HepG2 (cell line): Measurements from ENCODE around the gene PPFIA3. TPM values are rescaled to one million over a fixed set of nuclear protein-coding genes. Genes with fewer than 3 reads are reported as not detected.
A peak's percentile ranks its signal among the peaks of the same experiment; 100 is the strongest.

ENCODE experiments used
- CSRNP1 ChIP-seq: sonication (generic); formaldehyde crosslinking; IDR thresholded peaks from 2 replicates; pipeline ENCODE4 v1.8.1; 2023; ENCODE audit warnings: mild to moderate bottlenecking, missing genetic modification reagents
- GATAD1 ChIP-seq: IDR thresholded peaks from 2 replicates; pipeline ENCODE4 v1.6.1; 2016; ENCODE audit warnings: missing genetic modification reagents, missing compliant biosample characterization
- HNRNPK ChIP-seq: fragments of 200-400 bp; formaldehyde crosslinking; IDR thresholded peaks from 2 replicates; pipeline ENCODE4 v1.6.1; 2018; ENCODE audit warnings: low read length, low read depth, moderate library complexity, mild to moderate bottlenecking; ENCODE audit not compliant: poor library complexity, severe bottlenecking
- HOXA5 ChIP-seq: sonication (generic); formaldehyde crosslinking; IDR thresholded peaks from 2 replicates; pipeline ENCODE4 v1.4.0; 2020; ENCODE audit warnings: missing genetic modification reagents
- KAT7 ChIP-seq: IDR thresholded peaks from 2 replicates; pipeline ENCODE4 v1.6.1; 2018; ENCODE audit warnings: borderline replicate concordance, missing compliant biosample characterization
- ZNF138 ChIP-seq: sonication (generic); formaldehyde crosslinking; IDR thresholded peaks from 2 replicates; pipeline ENCODE4 v1.5.0; 2020; ENCODE audit warnings: mild to moderate bottlenecking, low read depth, missing genetic modification reagents
- ZNF263 ChIP-seq: sonication (generic); formaldehyde crosslinking; IDR thresholded peaks from 2 replicates; pipeline ENCODE4 v1.4.0; 2020; ENCODE audit warnings: missing genetic modification reagents
- ZNF552 ChIP-seq: sonication (generic); formaldehyde crosslinking; IDR thresholded peaks from 2 replicates; pipeline ENCODE4 v1.9.0; 2022; ENCODE audit warnings: missing genetic modification reagents, mild to moderate bottlenecking, borderline replicate concordance
- ZNF800 ChIP-seq: sonication (generic); formaldehyde crosslinking; IDR thresholded peaks from 2 replicates; pipeline ENCODE4 v1.4.0; 2020; ENCODE audit warnings: missing genetic modification reagents
- polyA plus RNA-seq, 8 experiments: library from polyadenylated mRNA; depleted of rRNA in 3 of 8; stranded (reverse) in 7 of 8; unstranded in 1 of 8; fragments of >200 nt; fragmentation: Illumina TruSeq in 4 of 8; extraction: Trizol in 4 of 8; gene quantifications; 2 replicates each; pipeline versions ENCODE4 v1.2.1 to v1.2.3, GENCODE V29; 2011 to 2016; ENCODE audit warnings: low read depth in 4 of 8, missing spikeins in 1 of 8, mixed read lengths in 1 of 8; ENCODE audit not compliant: insufficient read depth in 1 of 8
- total RNA-seq, 5 experiments: library from RNA; depleted of rRNA; stranded (reverse); fragments of >200 nt; fragmentation: Illumina TruSeq; extraction: Trizol; gene quantifications; 2 replicates each; pipeline ENCODE4 v1.2.3, GENCODE V29; 2016; ENCODE audit warnings: low read depth in 1 of 5
- TF ChIP-seq, protein P1 (sequence below): sonication (generic); formaldehyde crosslinking; IDR thresholded peaks from 2 replicates; pipeline ENCODE4 v1.8.1; 2023; ENCODE audit warnings: mild to moderate bottlenecking, inconsistent platforms, moderate library complexity, missing genetic modification reagents, borderline replicate concordance
- TF ChIP-seq, protein P2 (sequence below), 2 experiments: sonication (generic) in 1 of 2; formaldehyde crosslinking in 1 of 2; IDR thresholded peaks; 2 replicates each; pipeline versions ENCODE4 v1.5.1 to v1.6.1; 2011 to 2020; ENCODE audit warnings: borderline replicate concordance in 1 of 2, low read depth in 1 of 2, low read length in 1 of 2, mild to moderate bottlenecking in 1 of 2, missing genetic modification reagents in 1 of 2, moderate library complexity in 1 of 2
- TF ChIP-seq, protein P3 (sequence below): sonication (generic); formaldehyde crosslinking; IDR thresholded peaks from 2 replicates; pipeline ENCODE4 v1.4.0; 2020; ENCODE audit warnings: missing genetic modification reagents, borderline replicate concordance
- TF ChIP-seq, protein P4 (sequence below): sonication (generic); formaldehyde crosslinking; IDR thresholded peaks from 2 replicates; pipeline ENCODE4 v1.8.1; 2023; ENCODE audit warnings: mild to moderate bottlenecking, missing genetic modification reagents, borderline replicate concordance

PPFIA3 gene
- total and polyA plus RNA-seq, 2 of the 13 experiments (the other 11 are each of a cell fraction or from before 2014, with no cell fraction given), result 6.7 to 8.6 TPM

DNA sequence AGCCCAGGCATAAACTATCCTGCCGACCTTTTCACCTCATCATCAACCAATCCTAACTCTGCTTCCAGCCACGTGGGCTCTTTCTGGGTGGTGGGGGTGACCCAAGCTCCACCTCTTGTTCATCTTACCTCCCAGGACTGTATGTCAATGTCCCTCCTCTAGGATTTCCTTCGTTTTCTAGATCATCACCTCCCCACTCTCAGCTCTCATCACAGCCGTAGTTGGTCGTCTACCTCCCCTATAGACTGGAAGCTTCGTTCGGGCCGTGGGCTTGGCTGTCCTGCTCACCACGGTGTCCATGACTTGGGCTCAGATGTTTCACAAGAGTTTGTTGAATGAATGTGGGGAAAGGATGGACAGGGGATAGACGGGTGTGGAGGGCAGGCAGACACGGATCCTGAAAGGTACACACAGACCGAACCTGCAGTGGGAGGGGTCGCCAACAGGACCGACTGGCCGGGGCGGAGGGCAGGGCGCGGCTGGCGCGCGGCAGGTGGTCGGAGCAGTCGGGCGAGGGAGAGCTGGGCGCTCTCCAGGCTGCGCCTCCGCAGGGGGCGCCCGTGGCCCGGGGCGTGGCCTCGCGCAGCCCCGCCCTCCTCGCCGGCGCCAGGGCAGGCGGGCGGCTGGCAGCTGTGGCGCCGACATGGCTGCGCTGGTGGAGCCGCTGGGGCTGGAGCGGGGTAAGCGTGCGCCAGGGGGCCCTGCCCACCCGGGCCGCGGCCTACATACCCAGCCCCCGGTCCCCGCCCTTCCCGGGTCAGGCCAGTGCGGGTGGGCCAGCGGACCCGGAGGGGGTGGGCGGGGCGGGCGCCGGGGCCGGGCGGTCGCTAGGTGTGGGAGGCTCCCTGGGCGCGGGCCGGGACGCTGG lies 5.3 kb upstream of the PPFIA3 start, which contains the start of gene LIN7B (continued):
- TF ChIP-seq ZNF138 (CRISPR knock-in tag), result no peak
- TF ChIP-seq ZNF800, result no peak
- TF ChIP-seq HOXA5 (CRISPR knock-in tag), result 0 out of 2 replicates have a peak, but pooled peaks have one; percentile 14
- TF ChIP-seq, protein P1, sequence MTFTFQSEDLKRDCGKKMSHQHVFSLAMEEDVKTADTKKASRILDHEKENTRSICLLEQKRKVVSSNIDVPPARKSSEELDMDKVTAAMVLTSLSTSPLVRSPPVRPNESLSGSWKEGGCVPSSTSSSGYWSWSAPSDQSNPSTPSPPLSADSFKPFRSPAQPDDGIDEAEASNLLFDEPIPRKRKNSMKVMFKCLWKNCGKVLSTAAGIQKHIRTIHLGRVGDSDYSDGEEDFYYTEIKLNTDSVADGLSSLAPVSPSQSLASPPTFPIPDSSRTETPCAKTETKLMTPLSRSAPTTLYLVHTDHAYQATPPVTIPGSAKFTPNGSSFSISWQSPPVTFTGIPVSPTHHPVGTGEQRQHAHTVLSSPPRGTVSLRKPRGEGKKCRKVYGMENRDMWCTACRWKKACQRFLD (CRISPR knock-in tag), result no peak
- no peak for TF ChIP-seq HNRNPK
- TF ChIP-seq, protein P2, sequence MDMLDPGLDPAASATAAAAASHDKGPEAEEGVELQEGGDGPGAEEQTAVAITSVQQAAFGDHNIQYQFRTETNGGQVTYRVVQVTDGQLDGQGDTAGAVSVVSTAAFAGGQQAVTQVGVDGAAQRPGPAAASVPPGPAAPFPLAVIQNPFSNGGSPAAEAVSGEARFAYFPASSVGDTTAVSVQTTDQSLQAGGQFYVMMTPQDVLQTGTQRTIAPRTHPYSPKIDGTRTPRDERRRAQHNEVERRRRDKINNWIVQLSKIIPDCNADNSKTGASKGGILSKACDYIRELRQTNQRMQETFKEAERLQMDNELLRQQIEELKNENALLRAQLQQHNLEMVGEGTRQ (IDR thresholded peaks at IDR 0.05; ENCODE audit: low read depth, low read length), result peak; percentile 90
- TF ChIP-seq, protein P2 (CRISPR knock-in tag; IDR thresholded peaks at IDR 0.05; ENCODE audit: borderline replicate concordance), result peak; percentile 90; the same call in 1 of the 2 replicates
- 0 out of 2 replicates have a peak, but pooled peaks have one; percentile 2 for TF ChIP-seq ZNF552 (CRISPR knock-in tag)
- TF ChIP-seq CSRNP1 (CRISPR knock-in tag), result 0 out of 2 replicates have a peak, but pooled peaks have one; percentile 21
- 0 out of 2 replicates have a peak, but pooled peaks have one; percentile 27 for TF ChIP-seq KAT7 (CRISPR knock-in tag)
- TF ChIP-seq ZNF263 (CRISPR knock-in tag), result peak; percentile 62; the same call in 1 of the 2 replicates
- TF ChIP-seq GATAD1 (CRISPR knock-in tag), result peak; percentile 18
- TF ChIP-seq, protein P3, sequence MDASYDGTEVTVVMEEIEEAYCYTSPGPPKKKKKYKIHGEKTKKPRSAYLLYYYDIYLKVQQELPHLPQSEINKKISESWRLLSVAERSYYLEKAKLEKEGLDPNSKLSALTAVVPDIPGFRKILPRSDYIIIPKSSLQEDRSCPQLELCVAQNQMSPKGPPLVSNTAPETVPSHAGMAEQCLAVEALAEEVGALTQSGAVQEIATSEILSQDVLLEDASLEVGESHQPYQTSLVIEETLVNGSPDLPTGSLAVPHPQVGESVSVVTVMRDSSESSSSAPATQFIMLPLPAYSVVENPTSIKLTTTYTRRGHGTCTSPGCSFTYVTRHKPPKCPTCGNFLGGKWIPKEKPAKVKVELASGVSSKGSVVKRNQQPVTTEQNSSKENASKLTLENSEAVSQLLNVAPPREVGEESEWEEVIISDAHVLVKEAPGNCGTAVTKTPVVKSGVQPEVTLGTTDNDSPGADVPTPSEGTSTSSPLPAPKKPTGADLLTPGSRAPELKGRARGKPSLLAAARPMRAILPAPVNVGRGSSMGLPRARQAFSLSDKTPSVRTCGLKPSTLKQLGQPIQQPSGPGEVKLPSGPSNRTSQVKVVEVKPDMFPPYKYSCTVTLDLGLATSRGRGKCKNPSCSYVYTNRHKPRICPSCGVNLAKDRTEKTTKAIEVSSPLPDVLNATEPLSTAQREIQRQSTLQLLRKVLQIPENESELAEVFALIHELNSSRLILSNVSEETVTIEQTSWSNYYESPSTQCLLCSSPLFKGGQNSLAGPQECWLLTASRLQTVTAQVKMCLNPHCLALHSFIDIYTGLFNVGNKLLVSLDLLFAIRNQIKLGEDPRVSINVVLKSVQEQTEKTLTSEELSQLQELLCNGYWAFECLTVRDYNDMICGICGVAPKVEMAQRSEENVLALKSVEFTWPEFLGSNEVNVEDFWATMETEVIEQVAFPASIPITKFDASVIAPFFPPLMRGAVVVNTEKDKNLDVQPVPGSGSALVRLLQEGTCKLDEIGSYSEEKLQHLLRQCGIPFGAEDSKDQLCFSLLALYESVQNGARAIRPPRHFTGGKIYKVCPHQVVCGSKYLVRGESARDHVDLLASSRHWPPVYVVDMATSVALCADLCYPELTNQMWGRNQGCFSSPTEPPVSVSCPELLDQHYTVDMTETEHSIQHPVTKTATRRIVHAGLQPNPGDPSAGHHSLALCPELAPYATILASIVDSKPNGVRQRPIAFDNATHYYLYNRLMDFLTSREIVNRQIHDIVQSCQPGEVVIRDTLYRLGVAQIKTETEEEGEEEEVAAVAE, result peak; percentile 65; the same call in 1 of the 2 replicates
- TF ChIP-seq, protein P4, sequence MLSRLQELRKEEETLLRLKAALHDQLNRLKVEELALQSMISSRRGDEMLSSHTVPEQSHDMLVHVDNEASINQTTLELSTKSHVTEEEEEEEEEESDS (CRISPR knock-in tag), result no peak
